NCI-H1105 treated with DMSO at 0.1 percent for 48 hours (cell line): ENCODE data around the gene MSS51.

Experiments
- DNase-seq: peaks from one replicate; lab custom pipeline; 2025; lab: John Stamatoyannopoulos, UW

Gene MSS51

DNA sequence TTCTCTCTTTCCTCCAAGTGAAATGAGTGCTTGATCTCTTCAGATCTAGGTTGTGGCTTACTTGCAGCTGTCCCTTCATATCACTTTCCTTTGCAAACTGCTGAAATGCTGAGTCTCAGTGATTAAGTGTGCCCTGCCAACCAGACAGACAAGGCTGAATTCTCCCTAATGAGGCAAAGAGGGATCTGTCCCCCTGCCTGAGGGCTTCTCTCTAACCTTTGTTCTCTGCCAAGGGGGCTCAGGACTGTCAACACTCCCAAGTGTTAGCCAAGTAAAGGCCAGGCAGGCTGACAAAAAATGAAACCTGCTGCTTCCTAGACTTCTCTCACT lies at the start of gene MSS51:
Gene MSS51, minus strand, starts transcription at position 24 of the 330 bp plus-strand sequence. CDS start 5,277 bp downstream, outside the sequence.
- DNase-seq = no peak

DNA sequence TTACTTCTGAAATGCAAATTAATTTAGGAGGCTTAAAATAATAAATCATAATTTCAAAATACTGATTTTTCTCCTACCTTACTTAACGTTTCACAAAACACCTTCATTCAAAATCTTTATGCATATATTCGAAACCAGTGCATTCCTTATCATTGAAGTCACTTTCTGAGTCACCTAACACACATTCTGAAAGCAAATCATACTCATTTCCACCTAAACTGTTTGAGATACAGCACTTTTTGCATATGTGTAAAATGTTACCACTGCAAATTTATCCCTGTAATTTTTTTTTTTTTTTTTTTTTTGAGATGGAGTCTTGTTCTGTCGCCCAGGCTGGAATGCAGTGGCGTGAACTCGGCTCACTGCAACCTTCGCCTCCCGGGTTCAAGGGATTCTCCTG lies 46.8 kb upstream of the MSS51 start:
- DNase-seq = no peak

DNA sequence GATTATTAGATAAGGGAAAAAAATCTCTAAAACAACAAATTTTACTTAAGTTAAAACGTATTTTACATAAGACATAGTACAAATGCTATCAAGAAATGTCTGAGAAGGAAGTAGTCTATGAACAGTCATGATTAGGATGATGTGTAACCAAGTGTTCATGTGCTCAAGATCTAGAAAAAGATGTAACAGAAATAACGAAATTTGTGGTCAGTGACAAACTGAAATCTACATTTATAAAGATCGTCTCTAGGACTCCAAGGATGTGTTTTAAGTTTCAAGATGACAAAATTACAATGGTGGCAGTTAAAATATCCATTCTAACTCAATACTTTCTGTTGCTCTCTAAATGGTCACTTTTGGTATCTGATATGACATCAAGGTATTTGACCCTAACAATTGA lies 45.3 kb upstream of the MSS51 start:
- DNase-seq = no peak

DNA sequence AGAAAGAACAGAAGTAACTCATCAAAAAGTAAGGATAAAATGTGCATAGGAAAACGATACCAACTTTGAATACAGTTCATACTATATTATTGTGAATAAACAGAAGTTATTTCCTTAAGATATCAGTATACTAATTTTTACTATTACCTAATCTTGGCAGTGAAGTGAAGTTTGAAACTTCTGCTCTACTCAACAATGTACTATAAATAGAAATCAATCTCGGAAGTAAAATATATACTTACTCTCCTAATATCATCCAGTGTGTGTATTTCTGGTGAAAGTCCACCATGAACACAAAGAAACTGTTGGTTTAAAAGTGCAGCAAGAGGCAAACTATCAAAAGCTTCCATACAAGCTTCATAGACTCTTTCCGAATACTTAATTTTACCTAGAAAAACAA lies 37.9 kb upstream of the MSS51 start:
- no peak for DNase-seq

DNA sequence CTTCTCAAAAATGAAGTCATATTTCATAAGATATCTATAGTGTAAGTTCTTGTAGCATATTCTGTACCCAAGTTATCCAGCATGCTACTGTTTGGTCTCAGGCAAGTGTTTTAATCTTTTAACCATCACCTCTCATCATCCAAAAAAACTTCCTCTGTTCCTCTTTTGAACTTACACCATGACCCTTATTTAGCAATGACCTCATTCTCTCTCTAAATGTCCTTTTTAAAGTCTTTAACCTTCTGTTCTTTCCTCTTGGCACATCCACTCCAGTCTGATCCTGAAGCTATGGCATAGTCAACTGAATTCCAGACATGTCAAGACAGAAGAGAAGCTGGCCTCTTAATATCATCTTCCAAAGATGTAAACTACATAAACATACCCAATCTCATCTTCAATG lies 36.2 kb upstream of the MSS51 start:
- DNase-seq = no peak

DNA sequence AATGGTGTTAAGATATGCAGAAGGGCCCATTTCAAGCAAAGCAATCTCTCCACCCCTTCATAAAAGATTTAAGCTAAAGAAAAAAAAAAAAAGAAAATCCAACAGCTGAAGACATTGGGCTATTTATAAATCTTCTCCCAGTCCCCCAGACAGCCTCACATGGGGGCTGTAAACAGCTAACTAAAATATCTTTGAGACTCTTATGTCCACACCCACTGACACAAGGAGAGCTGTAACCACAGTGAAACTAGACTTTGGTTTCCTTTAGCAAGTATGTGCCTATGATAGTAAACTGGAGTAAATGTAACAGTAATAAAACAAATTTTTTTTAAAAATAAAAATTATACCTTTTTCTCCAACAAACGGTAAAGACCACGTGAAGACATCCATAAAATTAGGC lies 33.8 kb upstream of the MSS51 start:
- no peak for DNase-seq

DNA sequence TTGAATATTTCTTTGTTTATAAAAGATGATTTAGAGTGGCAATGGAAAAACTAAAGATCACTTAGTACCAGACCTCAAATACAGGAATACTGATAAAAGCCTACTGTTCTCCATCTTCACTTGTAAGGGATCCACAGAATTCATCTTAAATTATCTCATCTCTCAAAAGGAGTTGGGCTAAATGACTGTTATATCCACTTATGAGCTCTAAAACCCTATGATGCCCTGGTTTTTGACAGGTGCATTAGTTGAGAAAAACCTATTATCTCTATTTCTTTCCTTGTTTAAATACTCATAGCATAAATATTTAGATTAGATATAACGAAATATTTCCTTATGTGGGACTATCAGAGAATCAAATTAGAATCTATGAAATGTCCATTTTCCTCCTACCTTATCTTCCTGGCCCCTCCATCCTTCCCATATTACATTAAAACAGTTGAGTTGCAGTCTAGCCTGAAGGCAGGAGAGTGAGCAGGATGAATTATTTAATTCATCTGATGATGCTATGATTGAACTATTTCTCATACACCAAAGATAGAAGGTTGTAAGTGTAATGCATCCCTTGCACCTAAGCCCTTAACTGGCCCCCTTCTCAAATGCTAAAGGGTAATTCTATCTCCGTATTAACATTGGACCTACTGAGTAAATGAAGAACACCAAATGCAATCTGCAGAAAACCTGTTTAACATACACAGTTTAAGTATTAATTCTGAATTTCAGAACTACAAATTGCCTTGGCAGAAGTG lies 32.8 kb upstream of the MSS51 start:
- no peak for DNase-seq

DNA sequence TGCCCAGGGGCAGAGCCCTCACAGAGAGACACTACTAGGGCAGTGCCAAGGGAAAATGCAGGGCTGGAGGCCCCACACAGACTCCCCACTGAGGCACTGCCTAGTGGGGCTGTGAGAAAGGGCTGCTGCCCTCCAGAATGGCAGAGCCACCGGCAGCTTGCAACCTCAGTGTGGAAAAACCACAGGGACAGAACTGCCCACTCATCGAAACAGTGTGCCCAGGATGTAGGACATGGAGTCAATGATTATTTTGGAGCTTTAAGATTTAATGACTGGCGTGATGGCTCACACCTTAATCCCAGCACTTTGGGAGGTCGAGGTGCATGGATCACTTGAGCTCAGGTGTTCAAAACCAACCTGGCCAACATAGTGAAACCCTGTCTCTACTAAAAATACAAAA lies 27.5 kb upstream of the MSS51 start:
- DNase-seq = no peak

DNA sequence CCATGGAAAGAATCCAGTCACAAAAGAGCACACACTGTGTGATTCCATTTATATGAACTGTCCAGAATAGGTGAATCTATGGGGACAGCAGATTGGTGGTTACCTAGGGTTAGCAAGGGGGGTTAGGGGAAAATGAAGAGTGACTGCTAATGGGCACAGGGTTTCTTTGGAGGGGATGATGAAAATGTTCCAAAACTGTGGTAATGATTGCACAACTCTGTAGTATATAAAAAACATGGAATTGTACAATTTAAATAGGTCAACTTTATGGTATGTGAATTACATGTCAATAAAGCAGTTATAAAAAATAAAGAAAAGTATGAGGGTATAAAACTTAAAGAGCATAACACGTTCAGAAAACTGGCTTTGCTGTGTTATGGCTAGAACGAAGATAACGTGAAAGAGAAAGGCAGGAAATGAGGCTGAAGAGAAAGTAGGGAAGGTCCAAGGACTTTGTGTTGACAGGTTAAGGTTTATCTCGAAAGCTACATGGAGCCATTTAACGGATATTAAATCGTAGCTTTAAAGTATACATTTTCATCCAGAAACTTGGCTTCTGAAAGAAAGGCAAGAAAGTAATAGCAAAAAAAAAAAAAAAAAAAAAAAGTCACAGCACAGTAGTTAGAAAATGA lies 26.4 kb upstream of the MSS51 start:
- no peak for DNase-seq

DNA sequence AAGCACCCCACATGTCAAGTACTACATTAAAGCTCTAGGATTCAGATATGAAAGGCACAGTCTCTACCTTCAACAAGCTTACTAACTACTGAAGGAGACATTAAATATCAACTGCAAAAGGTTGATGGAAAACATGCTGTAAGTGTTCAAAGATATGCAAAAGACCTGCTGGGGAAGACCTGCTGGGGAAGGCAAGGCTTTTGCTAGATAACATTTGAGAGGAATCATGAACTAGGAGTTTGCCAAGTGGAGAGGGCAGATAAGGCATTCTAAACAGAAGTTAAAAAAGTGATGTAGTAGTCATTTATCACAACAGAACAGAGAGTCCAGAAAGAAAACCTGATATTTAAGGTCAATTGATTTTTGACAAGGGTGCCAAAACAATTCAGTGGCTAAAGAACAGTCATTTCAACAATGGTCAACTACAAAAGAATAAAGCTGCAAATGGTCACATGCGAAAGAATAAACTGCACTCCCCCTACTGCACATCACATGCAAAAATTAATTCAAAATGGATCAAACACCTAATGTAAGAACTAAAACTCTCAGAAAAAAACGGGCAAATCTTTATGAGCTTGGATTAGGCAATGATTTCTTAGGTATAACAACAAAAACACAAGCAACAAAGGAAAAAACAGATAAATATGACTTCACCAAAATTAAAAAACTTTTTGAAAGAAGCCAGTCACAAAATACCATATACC lies 23.0 kb upstream of the MSS51 start:
- DNase-seq = no peak

DNA sequence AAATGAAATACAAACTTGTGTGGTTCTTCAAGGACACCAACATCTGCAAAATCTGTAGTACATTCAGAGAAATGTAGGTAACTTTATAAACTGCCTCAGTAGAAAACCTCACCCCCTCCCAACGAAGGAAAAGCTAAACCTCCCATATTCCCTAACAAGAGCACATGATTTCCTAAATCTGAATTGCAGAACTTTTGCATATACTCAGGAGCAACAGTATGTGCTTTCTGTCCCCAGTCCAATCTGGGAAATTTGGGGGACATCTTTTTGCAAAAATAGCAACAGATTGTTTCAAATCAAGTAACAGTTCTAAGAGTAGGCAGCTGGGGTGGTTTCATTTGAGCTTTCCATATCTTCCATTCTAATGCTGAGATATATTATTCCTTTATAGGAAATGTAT lies 15.8 kb upstream of the MSS51 start:
- no peak for DNase-seq

DNA sequence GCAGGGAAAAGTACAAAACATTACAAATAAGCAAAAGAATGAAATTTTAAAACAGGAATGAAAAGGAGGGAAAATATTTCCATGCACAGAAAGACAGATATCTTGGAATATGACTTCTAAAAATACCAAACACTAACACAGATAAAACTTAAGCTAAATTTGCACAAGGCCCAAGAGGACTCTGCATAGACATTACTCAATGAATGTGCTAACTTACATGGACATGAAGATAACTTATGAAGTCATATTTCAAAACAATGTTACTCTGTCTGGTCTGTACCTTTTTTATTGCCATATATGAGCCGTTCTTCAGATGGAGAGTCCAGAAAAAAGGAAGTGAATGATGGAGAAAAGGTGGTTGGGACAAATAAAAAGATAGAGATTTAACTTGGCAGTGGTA lies 15.0 kb upstream of the MSS51 start:
- DNase-seq = no peak

DNA sequence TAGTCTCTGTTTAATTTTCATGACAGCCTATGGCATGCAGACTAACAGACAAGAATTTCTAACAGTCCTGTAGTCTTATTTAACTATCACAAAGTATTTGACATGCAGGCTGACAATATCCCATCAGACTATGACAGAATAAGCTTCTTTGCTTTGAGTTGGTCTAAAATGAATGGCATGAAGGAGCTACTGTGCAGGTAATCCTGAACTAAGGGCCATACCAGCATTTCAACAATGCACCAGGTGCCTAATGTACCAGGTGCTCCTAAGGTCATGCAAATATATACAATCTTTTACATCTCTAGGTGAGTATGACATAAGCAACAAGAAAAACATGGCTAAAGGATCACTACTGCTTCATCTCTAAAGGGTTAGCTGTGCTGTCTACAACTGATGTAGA lies 13.6 kb upstream of the MSS51 start:
- DNase-seq = no peak

DNA sequence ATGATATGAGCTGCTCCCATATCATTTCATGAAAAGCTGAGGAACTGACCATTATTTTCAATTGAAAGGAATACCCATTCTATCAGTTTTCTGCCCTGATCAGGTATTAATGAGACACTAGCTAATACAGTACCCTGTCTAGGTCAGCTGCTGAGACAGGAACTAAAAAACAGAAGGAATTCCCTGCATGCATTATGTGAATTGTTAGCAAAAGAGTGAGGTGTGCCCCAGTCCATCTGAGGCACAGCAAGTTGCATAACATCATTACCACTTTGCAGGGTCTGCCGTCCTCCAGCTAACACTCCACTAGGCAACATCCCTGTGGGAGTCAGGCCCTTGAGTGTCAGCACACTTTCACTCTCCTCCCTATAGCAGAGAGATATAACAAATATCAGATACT lies 11.1 kb upstream of the MSS51 start:
- DNase-seq = no peak

DNA sequence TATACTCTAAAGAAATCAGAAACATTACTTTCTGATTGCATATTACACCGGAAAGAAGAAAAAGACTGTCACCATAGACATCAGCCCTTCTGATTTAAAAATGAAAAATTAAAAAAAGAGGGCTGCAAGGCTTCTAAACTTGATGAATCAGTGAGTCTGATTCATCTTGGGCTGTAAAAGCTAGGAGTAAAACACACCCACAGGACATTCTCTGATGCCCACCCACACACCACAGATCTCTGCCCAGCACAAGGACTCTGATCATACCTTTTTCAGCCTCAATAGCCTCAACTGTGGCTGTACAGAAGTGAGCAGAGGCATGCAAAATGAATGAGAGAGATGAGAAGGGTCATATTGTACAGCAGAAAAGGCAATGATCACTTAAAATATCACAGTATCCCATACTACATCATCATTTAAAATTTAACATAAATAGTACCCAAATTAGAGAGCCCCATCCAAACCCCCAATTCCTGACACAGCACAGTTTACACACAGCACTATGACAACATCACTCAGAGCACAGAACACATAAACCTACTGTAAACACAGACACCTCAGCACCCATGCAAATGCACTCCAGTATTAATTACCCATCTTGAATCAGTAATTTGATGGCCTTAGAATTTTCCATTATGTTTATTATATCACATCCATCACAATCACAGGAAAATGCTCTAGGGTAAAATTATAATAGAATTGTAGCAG lies 6.4 kb upstream of the MSS51 start:
- DNase-seq = no peak

DNA sequence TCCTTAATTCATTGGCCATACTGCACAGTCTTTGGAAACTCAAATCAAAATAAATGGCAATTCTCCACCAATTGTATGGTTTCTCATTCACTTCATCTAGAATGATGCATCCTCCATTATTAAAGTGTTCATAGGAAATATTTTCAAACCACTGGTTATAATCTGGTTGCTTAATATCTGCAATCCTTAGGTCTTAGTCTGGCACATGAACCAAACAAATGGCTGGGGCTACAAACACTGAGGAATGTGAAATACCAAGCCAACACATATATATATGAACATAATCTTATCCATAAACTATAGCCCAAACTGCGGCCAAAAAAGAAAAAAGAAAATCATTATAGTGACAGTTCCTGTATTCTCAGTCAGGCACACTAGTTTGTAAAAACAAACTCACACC lies 5.7 kb upstream of the MSS51 start:
- no peak for DNase-seq

DNA sequence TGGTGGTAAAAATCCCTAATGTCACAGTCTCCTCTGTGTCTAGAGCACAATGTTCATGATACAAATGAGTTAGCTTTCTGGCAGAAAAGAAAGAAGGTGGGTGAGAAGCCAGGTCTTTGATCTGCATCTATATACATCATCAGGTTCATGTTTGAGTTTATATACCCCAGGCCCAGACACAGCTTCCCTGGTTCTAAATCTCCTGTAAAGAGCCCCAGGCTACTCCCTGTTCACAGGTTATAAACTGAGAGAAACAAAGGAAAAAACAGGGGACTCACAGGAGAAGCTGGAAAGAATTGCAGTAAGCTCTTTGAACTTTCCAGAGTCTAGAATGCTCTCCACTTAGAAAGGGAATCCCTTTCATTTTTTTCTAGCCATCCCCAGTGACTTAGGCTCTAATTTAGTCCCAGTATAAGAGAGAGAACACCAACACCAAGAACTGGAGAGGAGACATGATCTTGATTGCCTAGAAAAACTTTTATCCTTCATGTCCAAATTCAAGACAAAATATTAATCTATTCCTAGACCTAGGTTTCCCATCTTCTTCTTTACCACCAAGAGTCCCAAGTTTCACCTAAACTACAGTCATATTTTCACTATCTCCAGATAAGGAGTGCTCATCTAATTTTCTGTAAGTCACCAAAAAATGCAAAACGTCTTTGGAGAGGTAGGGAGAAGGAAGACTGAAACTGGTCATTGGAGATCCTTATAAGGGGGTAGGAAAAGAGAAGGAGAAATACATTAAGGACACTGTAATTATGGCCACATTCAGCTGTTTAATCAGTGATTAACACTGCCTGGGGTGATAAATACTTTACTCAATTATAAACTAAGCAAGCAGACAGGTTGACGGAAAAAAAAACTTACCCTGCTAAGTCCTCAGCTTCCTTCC lies 469 bp downstream of the MSS51 start:
- no peak for DNase-seq

DNA sequence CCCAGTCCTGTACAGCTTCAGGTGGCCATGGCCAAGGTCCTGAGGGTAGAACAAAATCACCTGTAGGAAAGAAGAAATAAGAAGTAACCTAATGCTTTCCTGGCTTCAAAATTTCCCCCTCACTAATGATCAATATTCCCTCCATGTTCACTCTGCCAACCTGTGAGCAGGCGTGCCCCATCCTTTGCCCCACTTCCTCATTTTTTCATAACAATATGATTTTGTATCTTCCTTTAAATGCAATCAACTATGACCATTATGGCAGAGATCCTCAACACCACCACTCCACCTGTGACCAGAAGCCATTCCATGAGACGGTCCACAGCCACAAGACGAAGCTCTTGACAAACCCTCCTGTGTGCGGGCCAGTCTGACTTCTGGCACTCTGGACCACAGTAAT lies 7.0 kb downstream of the MSS51 start:
- no peak for DNase-seq

DNA sequence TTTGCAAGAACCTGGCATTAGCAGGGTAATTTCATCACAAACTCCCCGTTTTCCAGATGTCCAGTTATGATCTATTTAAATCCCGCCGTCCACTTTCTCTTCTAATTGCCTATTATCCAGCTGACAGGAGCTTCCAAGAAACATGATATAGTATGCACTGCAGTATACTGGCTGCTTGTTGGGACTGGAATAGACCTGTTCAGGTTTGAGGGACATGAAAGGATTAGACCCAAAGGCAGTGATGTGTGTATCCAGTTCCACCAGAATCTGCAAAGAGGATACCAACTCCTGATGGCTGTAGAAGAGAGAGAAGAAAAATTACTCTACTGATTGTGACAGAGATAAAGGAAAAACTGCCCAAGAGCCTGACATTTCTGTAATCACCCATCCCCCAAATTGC lies 8.9 kb downstream of the MSS51 start:
- no peak for DNase-seq

DNA sequence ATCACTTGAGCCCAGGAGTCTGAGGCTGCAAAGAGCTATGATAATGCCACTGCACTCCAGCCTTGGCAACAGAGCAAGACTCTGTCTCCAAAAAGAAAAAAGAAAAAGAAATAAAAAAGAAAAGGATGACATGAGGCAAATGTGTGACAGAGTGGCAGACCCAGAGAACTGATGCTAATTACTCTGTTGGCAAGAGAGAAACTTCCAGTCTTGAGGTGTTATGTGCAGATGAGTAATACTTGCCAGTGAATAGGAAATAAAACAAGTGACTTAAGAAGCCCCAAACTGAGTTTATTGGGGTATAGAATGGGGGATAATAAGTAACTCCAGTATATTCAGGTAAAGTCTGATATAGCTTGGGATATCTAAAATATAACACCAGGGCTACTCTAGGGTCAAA lies 10.1 kb downstream of the MSS51 start:
- DNase-seq = no peak

DNA sequence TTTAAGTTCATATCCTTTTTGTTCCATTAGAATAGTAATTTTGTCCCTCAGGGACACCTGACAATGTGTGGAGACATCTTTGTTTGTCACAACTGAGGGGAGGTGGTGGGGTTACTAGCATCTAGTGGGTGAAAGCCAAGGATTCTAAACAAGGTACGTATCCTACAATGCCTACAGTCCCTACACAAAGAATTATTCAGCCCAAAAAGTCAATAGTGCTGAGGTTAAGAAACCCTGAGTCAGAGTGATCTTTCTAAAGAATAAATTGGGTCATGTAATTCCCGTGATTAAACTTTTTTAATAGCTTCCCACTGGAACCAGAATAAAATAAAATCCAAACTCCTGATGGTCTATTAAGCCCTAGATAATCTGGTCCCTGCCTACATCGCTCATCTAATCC lies 16.8 kb downstream of the MSS51 start:
- no peak for DNase-seq
